ENCODE results near the gene INO80E. TPM values are rescaled to one million over a fixed set of nuclear protein-coding genes. Genes with fewer than 3 reads are reported as not detected.
"Not testable (repeated sequence)": the region's sequence is repeated elsewhere in the genome, so short reads cannot be mapped to it uniquely, and the experiment has no call there.

Gene INO80E
- total RNA-seq = 31.3 TPM
- long read RNA-seq, transcript INO80E-201 (6 exons, 1,489 nt) = major isoform, 7 of 19 reads
- long read RNA-seq, partial matches to known transcripts = 4 of 19 reads
- long read RNA-seq, other reads (novel, unspliced or antisense) = 6 of 19 reads

DNA sequence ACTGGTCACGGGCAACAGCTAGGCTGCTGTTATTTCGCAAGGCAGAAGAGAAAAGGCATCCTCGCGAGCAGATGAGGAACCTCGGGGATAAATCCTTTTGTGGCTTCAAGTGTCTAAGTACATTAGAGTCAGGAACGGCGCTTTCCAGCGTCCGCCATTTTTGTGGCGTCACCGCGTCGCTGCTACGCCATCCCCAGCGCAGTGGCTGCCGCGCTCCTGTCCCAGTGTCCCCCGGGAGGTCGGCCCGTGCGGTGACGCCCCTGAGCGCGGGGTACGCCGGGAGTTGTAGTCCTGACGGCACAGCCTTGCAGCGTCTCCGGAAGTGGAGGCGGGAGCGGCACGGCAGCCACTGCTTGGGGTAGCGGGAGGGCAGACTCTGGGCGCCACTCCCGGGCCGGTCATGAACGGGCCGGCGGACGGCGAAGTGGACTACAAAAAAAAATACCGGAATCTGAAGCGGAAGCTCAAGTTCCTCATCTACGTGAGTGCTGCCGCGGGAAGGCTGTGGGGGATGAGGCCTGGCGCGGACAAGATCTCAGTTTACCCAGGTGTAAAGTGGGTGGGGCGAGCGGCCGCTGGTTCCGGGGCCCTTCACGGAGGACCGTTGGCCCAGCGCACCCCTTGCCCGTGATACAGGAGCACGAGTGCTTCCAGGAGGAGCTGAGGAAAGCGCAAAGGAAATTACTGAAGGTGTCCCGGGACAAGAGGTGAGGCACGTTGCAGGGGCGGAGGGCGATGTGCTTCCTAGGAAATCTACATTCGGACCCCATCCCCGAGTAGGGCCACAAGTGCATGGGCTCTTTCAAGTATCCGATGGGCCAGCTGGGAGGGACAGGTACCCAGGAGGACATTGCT, at the start of gene INO80E:
INO80E (plus strand) TSS at position 331 of the 855 bp plus-strand sequence; CDS start at position 401, 70 bp downstream.
- intact Hi-C loops (cut with micrococcal nuclease) = no loop called here
- DNase-seq (peak; percentile 99), ATAC-seq (peak; percentile 99)

DNA sequence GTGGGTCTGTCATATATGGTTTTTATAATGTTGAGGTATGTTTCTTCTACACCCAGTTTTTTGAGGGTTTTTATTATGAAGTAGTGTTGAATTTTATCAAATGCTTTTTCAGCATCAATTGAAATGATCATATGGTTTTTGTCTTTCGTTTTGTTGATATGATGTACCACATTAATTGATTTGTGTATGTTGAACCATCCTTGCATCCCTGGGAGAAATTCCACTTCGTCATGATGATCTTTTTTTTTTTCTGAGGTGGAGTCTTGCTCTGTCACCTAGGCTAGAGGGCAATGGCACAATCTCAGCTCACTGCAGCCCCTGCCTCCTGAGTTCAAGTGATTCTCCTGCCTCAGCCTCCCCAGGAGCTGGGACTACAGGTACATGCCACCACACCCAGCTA, 48.1 kb upstream of the INO80E start:
- ATAC-seq (no peak), DNase-seq (no peak)
- intact Hi-C loops (cut with micrococcal nuclease) = no loop called here

DNA sequence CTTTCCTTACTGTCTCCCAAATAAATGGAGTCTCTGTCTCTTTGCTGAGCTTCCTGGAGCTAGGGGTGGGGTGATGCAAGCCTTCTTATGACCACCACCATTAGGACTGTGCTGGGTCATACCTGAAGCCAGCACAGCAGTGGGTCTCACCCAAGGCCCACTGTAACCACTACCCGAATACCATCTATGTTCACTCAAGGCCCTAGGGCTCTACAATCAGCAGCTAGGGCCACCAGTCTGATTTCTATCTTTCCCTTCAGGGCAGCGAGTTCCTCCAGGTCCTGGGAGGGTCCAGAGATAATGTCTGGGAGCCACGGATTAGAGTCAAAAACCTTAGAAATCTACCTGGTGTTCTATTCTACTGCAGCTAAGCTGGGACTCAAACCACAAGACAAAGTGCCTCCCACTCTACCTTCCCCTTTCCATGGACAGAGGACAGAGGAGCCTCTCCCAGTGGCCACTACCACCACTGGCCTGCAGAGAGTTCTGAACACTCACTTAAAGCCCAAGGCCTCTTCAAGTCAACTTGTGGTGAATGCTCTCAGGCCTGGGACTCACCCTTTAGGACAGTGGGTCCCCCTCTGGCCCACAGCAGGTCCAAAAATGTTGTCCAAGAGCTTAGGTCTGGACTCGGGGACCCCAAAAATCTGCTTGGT, 45.1 kb upstream of the INO80E start:
- intact Hi-C loops (cut with micrococcal nuclease) = no loop called here
- ATAC-seq (no peak), DNase-seq (no peak)

- DNase-seq = no peak
- intact Hi-C loops (cut with micrococcal nuclease) = no loop called here
- ATAC-seq = no peak
Observed at GRCh38 chr16:29951625-29952365, 44.2 kb upstream of the INO80E start.

- ATAC-seq (no peak), DNase-seq (no peak)
- intact Hi-C loops (cut with micrococcal nuclease) = no loop called here
Observed at GRCh38 chr16:29958756-29959155, 37.3 kb upstream of the INO80E start.

GRCh38 chr16:29959293-29959692, 36.7 kb upstream of the INO80E start:
- ATAC-seq (no peak), DNase-seq (no peak)
- intact Hi-C loops (cut with micrococcal nuclease) = no loop called here

GRCh38 chr16:29959821-29960220, 36.2 kb upstream of the INO80E start:
- ATAC-seq; DNase-seq; intact Hi-C loops (cut with micrococcal nuclease): not testable (repeated sequence)

GRCh38 chr16:29961127-29961478, 34.9 kb upstream of the INO80E start:
- ATAC-seq (no peak), DNase-seq (no peak)
- intact Hi-C loops (cut with micrococcal nuclease) = no loop called here

- intact Hi-C loops (cut with micrococcal nuclease) = no loop called here
- DNase-seq (peak; percentile 95), ATAC-seq (peak; percentile 99)
Observed at GRCh38 chr16:29961479-29962343, 34.3 kb upstream of the INO80E start, which contains the start of gene TMEM219. TSS of gene TMEM219 (plus strand) at chr16:29962079. CDS start at chr16:29963144, 1,065 bp downstream.

DNA sequence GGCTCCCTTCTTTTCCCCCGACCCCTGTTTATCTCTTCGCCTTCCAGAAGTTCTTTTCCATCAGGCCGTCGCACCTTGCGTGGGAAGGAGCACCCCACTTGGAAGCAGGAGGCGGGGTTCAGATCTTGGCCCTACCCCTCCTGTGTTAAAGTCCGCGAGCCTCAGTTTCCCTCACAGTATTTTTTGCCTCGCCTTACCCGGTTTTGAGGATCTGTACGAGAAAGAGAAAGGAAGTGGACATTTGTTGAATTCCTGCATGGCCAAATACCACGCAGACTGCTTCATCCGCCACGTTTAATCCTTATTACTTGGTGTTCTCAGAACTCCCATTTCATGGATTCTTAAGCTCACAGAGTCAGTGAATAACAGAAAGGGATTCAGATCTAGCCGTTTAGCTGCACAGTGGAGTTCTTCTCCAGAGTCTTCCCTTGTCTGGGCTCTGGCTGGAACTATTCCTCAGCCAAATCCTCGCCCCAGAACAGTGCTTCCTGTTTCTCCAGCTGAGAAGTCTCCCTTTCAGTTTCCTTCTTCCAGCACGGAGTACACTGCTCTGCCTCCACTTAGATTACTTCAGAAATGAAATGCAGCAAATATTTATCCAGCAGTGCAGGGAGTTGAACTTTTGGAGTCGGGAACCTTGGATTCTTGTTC, 33.6 kb upstream of the INO80E start:
- ATAC-seq (peak; percentile 56), DNase-seq (no peak)
- intact Hi-C loops (cut with micrococcal nuclease) = no loop called here

DNA sequence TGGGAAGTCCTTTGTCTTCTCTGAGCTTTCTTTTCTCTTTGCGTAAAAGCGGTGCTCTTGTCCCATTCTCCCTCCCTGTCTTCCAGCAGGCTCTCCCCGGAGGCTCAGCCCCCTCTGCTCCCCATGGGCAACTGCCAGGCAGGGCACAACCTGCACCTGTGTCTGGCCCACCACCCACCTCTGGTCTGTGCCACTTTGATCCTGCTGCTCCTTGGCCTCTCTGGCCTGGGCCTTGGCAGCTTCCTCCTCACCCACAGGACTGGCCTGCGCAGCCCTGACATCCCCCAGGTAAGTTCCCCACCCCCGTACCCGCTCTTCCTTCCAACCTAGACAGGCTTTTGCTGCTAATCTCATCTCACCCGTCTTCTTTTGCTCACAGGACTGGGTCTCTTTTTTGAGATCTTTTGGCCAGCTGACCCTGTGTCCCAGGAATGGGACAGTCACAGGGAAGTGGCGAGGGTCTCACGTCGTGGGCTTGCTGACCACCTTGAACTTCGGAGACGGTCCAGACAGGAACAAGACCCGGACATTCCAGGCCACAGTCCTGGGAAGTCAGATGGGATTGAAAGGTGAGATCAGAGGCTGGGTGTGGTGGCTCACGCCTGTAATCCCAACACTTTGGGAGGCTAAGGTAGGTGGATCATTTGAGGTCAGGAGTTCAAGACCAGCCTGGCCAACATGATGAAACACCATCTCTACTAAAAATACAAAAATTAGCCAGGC, 32.9 kb upstream of the INO80E start:
- ATAC-seq = no peak
- intact Hi-C loops (cut with micrococcal nuclease) = no loop called here
- DNase-seq = no peak

DNA sequence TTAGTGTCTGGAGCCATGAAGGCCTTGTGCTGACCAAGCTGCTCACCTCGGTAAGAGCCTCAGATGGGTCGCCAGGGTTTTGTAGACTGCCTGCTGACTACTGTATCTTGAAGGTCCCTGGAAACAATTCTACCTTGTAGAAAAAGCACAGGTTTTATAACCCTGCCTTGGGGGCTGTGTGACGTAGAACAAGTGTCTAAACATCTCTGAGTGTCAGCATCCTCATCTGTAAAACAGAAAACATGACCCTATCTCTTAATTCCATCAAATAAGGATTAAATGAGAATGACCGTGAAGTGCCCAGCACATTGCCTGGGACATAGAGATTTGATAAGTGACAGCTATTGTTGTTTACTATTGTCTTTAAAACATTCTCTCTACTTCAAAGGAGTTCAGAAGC, 27.8 kb upstream of the INO80E start:
- intact Hi-C loops (cut with micrococcal nuclease) = no loop called here
- no peak for ATAC-seq

GRCh38 chr16:29971304-29971703, 24.7 kb upstream of the INO80E start:
- no peak for DNase-seq
- intact Hi-C loops (cut with micrococcal nuclease) = no loop called here
- no peak for ATAC-seq

More for the DNA sequence above, 27.8 kb upstream of the INO80E start:
- no peak for DNase-seq

DNA sequence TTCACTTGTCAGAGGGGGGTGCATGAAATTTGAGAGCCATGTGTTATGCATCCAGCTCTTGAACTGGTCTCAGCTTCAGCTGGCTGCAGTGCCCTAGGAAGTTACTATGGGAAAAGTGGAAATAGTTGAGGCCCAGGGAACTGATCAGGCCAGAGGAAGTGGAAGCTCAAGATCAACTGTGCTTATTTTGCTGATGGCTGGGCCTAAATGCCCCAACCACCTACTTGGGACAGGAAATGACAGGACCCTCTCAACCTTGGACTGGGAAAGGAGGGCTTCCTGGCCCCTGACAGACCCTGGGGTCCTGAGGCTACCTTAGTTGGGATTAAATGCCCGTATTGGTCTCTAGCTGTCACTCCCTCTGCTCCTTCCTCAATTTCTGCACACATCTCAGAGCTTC, 23.5 kb upstream of the INO80E start:
- no peak for DNase-seq
- ATAC-seq = no peak
- intact Hi-C loops (cut with micrococcal nuclease) = no loop called here

DNA sequence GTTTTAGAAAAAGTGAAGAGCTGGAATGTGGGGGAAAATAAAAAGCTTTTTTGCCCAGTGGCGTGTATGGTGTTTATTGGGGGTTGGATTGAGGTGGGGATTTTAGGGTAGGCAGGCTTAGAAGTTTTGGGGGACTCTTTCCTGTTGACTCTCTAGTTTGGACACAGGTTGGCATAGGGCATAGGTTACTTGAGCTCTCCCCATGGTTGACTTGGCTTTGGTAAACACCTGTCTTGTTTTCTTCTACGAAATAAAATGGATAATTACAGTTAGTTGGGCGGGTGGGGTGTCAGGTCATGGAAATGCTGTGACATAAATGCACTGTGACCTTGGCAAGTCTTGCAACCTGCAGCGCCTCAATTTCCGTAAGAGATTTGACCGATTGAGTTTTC, 23.1 kb upstream of the INO80E start:
- no peak for DNase-seq
- ATAC-seq = no peak
- intact Hi-C loops (cut with micrococcal nuclease) = no loop called here

DNA sequence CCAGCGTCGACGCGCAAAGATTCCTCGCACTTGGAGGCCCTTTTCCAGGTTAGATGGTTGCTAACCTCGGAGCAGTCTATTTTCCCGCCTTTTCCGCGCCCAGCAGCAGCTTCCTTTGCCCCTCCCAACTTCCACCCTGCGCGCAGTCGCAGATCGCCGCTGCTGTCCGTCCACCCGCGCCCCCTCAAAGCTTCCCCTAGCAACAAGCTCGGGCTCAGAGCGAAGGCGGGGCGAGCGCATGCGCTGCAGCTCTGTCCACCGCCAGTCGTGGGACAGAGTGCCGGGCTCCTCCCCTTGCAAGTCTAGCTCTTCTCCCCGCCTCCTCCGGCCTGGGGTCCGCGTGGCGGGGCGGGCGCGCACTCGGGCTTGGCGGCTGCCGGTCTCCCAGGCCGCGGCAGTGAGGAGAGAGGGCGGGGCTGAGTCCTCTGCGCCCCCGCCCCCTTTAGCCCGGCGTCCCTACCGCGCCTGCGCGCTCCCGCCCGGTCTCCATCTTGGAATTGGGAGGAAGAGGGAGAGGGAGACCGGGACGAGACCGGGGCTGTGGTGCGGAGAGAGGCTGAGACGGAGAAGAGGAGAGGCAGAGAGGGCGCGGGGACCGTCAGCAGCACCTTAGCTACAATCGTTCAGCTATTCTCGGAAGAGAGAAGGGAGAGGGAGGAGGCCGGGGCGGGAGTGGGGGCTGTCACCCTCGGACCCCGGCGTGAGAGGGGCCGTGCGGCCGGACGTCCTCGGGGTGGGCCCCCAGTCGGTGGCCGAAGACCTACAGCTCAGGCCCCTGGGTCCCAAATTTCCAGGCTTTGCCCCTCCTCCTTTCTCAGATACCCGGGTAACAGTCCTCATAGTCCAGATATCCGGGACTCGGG, 22.4 kb upstream of the INO80E start, which contains the start of gene TAOK2:
TAOK2 (plus strand) TSS at position 485 of the 863 bp plus-strand sequence. CDS start 3,905 bp downstream, outside the sequence.
- DNase-seq (peak; percentile 99), ATAC-seq (peak; percentile 98)
- intact Hi-C loops (cut with micrococcal nuclease) = no loop called here

All from left ventricle myocardium superior (tissue), 1 donor.